Peyer's patch (tissue), 4 donors: ENCODE results near the gene RAE1.

Experiments
- POLR2A ChIP-seq, 2 donors: fragments of 450-650 bp; IDR thresholded peaks; one replicate each; pipeline ENCODE4 v1.5.1; 2017; ENCODE audit warnings: antibody characterized with exemption in 2 of 2, mild to moderate bottlenecking in 2 of 2, moderate library complexity in 2 of 2
- TF ChIP-seq, protein P1 (sequence below), 6 experiments: fragments of 450-650 bp in 4 of 6; fragments of 200-600 bp in 2 of 6; sonication (generic) in 1 of 6; IDR thresholded peaks; one replicate each; pipeline ENCODE4 v1.5.1; 2017 to 2019; ENCODE audit warnings: antibody characterized with exemption in 6 of 6, mild to moderate bottlenecking in 3 of 6, moderate library complexity in 1 of 6

GRCh38 chr20:57413986-57414385 lies 62.9 kb downstream of the RAE1 start:
- TF ChIP-seq, protein P1, sequence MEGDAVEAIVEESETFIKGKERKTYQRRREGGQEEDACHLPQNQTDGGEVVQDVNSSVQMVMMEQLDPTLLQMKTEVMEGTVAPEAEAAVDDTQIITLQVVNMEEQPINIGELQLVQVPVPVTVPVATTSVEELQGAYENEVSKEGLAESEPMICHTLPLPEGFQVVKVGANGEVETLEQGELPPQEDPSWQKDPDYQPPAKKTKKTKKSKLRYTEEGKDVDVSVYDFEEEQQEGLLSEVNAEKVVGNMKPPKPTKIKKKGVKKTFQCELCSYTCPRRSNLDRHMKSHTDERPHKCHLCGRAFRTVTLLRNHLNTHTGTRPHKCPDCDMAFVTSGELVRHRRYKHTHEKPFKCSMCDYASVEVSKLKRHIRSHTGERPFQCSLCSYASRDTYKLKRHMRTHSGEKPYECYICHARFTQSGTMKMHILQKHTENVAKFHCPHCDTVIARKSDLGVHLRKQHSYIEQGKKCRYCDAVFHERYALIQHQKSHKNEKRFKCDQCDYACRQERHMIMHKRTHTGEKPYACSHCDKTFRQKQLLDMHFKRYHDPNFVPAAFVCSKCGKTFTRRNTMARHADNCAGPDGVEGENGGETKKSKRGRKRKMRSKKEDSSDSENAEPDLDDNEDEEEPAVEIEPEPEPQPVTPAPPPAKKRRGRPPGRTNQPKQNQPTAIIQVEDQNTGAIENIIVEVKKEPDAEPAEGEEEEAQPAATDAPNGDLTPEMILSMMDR (IDR thresholded peaks at IDR 0.05), result no peak
- no peak for TF ChIP-seq POLR2A (IDR thresholded peaks at IDR 0.05)
